Measurements from ENCODE around the gene FSHB.
"Not testable (repeated sequence)": the region's sequence is repeated elsewhere in the genome, so short reads cannot be mapped to it uniquely, and the experiment has no call there.

FSHB gene

GRCh38 chr11:30230714-30231113 lies at the start of gene FSHB:
TSS of gene FSHB (plus strand) at chr11:30231014. CDS start at chr11:30231903, 889 bp downstream.
- no peak for DNase-seq (ENCODE audit: low read depth)

- DNase-seq (ENCODE audit: low read depth), result no peak
Observed at GRCh38 chr11:30186748-30187147, 44.1 kb upstream of the FSHB start.

DNA sequence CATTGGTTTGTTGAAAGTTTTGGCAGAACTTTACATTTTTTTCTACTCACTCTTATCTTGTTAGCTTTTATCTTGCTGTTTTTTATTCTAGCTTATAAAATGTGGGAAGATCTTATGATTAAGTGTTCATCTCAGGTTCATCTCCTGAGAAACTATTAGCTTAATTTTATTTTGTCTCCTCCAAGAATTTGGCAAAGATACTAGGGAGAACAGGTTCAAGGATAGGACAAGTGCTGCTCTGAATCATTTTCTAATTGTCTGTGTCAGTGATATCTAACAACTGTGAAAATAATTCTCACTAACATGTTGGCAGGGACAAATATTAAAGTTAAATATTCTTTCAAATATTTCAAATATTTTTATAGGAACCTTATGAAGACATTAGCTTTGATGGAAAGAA lies 38.2 kb upstream of the FSHB start:
- no peak for DNase-seq (ENCODE audit: low read depth)

DNA sequence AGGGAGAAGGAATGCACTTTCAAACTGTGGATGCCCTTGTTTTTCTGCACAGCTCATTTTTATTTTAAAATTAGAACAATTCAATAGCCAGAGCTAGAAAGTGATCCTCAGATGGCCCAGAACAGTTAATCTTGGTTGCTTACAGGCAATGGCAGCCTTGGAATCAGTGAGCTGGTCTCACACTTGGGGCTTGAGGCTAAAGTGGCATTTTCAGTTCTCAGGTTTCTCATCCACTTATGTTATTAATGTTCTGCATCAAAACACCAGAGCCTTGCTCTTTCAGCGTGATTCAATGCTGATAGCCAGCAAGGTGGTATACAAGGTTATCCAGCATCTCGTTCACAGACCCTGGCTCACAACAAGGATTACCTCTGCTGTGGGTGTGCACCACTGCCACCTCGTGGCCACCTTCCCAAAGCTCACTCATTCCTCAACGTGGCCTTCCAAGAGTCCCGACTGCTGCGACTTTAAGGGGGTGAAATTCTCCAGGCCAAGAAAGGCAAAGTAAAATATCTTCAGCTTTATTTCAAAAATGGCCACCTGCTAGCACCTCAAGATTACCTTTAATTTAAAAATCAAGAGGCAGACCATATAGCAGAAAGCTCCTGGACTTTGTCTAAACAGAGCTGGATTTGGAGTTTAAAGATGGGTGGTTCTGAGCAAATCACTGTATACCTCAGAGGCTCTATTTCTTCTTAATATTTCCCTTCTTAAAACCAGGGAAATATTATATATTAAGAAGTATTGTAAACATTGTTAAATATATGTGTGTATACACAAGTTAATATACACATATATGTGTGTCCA lies 34.2 kb upstream of the FSHB start:
- DNase-seq (ENCODE audit: low read depth), result peak; percentile 2

DNA sequence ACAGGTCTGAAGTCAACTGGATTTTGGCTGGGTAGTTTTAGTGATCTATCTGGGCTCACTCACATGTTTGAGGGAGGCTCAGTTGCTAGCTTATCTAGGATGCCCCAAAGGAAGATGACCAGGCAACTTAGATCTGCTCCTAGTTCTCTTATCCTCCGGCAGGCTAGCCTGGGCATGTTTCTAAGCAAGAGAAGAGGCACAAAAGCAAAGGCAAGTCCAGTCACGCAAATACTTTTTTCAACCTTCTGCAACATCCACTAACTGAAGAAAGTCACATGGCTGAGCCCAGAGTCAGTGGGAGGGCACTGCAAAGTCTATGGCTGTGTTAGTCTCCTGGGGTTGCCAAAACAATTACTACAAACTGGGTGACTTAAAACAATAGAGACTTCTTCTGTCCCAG lies 32.9 kb upstream of the FSHB start:
- DNase-seq (ENCODE audit: low read depth), result no peak

GRCh38 chr11:30202989-30203388 lies 27.8 kb upstream of the FSHB start:
- DNase-seq (ENCODE audit: low read depth), result not testable (repeated sequence)

DNA sequence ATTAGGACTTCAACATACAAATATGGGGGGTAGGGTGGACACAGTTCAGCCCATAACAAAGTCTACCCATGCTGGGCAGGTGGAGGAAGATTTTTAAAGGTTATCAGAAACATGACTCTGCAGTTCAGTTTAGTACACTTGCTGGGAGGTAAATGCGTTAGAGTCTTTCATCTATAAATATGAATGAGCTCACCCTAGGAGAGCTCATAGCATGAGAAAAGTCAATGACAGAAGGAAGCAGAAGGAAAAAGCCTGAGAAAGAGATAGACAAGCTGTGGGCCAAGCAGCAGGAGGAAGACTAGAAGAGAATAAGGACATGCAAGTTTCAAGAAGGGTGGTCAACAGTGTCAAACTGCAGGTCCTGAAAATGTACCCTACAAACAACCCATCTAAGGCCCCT lies 27.0 kb upstream of the FSHB start:
- DNase-seq (ENCODE audit: low read depth), result no peak

DNA sequence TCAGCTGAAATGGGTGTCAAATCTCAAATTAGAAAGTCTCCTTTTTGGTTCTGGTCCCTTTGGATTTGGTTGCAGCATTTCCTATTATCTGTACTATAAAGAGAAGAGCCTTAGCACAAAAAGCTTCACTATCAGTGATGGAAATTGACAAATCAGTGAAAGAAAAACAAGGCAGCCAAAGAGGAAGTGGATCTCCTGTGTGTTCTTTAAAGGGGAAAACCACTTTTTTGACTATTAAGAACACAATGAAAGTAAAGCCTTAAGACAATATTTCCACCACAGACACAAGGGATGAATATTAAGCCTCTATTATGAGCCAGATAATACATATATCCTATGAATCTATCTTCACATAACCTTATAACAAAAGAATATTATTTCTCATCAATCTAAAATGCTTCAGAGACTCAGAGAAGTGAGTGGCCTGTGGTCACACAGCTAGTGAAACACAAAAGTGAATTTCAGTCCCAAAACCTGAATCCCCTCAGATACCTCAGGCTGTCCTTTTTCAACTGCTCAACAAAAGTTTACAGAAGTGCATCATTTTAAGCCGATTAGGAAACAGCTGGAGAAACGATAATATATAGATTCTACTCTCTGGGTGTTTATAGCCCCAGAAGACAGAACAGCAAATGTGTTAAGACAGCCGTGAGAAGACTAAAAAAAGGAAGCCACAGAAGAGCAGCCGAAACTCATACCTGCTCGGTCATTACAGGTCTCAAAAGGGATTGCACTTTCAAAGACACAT lies 24.4 kb upstream of the FSHB start:
- DNase-seq (ENCODE audit: low read depth), result no peak

GRCh38 chr11:30210357-30210756 lies 20.5 kb upstream of the FSHB start:
- DNase-seq (ENCODE audit: low read depth), result no peak

- no peak for DNase-seq (ENCODE audit: low read depth)
Observed at GRCh38 chr11:30216534-30216933, 14.3 kb upstream of the FSHB start.

DNA sequence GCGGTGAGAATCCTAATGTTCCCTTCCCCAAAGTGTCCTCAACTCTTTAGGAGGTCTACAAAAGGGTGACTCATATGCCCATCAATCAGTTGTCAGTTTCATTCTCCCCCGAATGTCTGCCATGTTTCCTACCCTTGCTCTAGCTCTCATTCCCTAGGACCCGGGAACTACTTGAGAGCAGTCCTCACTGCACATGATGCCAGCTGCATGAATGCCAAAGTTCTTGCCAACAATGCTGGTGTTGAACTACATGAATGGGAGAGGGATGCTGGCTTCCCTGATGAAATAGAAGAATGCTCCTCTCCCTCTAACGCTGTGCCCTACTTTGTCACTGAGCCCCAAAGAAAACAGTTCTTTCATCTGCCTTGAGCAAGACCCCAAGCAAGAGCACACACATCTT lies 12.5 kb upstream of the FSHB start:
- no peak for DNase-seq (ENCODE audit: low read depth)

GRCh38 chr11:30225642-30226041 lies 5.2 kb upstream of the FSHB start:
- no peak for DNase-seq (ENCODE audit: low read depth)

DNA sequence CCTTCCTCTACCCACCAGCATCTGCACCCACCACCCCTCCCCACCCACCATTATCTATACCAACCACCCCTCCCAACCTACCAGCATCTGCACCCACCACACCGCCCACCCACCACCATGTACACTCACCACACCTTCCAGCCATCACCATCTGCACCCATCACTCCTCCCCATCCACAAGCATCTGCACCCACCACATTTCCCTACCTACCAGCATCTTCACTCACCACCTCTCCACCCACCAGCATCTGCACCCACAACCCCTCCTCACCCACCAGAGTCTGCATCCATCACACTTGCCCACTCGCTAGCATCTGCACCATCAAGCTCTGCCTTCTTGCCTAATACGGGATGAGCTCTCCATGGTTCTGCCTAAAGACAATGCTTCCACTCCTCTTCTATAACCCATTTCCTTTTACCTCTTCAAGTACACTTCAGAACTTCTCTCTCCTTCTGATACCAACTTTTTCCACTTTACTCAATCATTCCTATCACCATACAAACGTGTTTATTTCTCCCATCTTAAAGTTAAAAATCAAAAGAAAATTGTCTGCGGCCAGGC lies 2.4 kb upstream of the FSHB start:
- no peak for DNase-seq (ENCODE audit: low read depth)

GRCh38 chr11:30239025-30239424 lies 8.2 kb downstream of the FSHB start:
- DNase-seq (ENCODE audit: low read depth), result no peak

DNA sequence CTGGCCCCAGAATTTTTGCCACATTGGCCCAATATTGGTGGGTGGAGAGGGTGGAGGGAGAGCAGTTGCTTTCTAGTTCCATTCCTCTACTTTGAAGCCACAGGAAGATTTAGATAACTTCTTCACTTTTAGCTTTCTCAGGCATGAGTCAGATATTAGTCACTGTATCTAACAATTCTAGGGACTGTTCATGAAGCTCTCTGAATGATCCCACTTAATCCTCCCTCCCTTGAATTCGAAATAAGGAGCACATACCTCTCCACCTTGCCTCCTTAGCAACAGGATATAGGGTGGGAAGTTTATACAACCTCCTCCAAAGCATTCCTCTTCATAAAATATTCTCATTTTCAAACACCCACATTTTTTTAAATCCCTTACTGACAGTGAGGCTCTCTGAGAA lies 13.5 kb downstream of the FSHB start:
- DNase-seq (ENCODE audit: low read depth), result no peak

GRCh38 chr11:30245621-30246020 lies 14.8 kb downstream of the FSHB start:
- DNase-seq (ENCODE audit: low read depth), result no peak

GRCh38 chr11:30254307-30255298 lies 23.8 kb downstream of the FSHB start:
- DNase-seq (ENCODE audit: low read depth), result no peak

GRCh38 chr11:30255637-30256036 lies 24.8 kb downstream of the FSHB start:
- DNase-seq (ENCODE audit: low read depth), result no peak

- DNase-seq (ENCODE audit: low read depth), result no peak
Observed at GRCh38 chr11:30257058-30257457, 26.2 kb downstream of the FSHB start.

- no peak for DNase-seq (ENCODE audit: low read depth)
Observed at GRCh38 chr11:30258679-30259078, 27.9 kb downstream of the FSHB start.

- DNase-seq (ENCODE audit: low read depth), result no peak
Observed at GRCh38 chr11:30260813-30261212, 30.0 kb downstream of the FSHB start.

- no peak for DNase-seq (ENCODE audit: low read depth)
Observed at GRCh38 chr11:30261821-30262220, 31.0 kb downstream of the FSHB start.
